Heart right ventricle (tissue), 16 donors: ENCODE measurements around the gene COL4A6. TPM values are rescaled to one million over a fixed set of nuclear protein-coding genes. Genes with fewer than 3 reads are reported as not detected.

Source experiments
- ATAC-seq, 8 donors: fragments of 200-7000 bp; cut with Tn5 transposase; one replicate each; pipeline ENCODE4 v1.9.1; 2020; ENCODE audit warnings: mild to moderate bottlenecking in 8 of 8, moderate library complexity in 8 of 8, moderate number of reproducible peaks in 1 of 8
- DNase-seq, 2 donors: peaks; one replicate each; pipeline ENCODE4 v3.0.0-alpha.2; 2020
- H3K27ac ChIP-seq, 10 donors: fragments of 200-600 bp; sonication (generic) in 2 of 10; one replicate each; pipeline versions ENCODE4 v1.5.0 to v1.8.0; 2020 to 2022; ENCODE audit warnings: mild to moderate bottlenecking in 3 of 10
- H3K27me3 ChIP-seq, 7 donors: fragments of 200-600 bp; one replicate each; pipeline ENCODE4 v1.8.0; 2021 to 2022; ENCODE audit warnings: mild to moderate bottlenecking in 2 of 7
- H3K36me3 ChIP-seq, 9 donors: fragments of 200-600 bp; sonication (generic) in 1 of 9; one replicate each; pipeline versions ENCODE4 v1.5.0 to v1.8.0; 2020 to 2022; ENCODE audit warnings: mild to moderate bottlenecking in 2 of 9
- H3K4me1 ChIP-seq, 9 donors: fragments of 200-600 bp; sonication (generic) in 1 of 9; one replicate each; pipeline versions ENCODE4 v1.5.0 to v1.8.0; 2020 to 2022; ENCODE audit warnings: mild to moderate bottlenecking in 4 of 9
- H3K4me3 ChIP-seq, 10 donors: fragments of 200-600 bp; sonication (generic) in 2 of 10; one replicate each; pipeline versions ENCODE4 v1.5.0 to v1.8.0; 2020 to 2022; ENCODE audit warnings: mild to moderate bottlenecking in 7 of 10, moderate library complexity in 2 of 10
- H3K9me3 ChIP-seq, 11 donors: fragments of 200-600 bp in 10 of 11; sonication (generic) in 2 of 11; one replicate each; pipeline versions ENCODE4 v1.5.0 to v1.8.0; 2013 to 2022; ENCODE audit warnings: mild to moderate bottlenecking in 2 of 11, control low read depth in 1 of 11, moderate library complexity in 1 of 11
- WGBS, 2 donors: extraction: QIAGEN DNeasy Blood & Tissue Kit; methylation state at CpG; one replicate each; pipeline ENCODE4 v1.1.7; 2013; ENCODE audit warnings: inconsistent platforms in 1 of 2; 5-methylcytosine and 5-hydroxymethylcytosine counted together
- intact Hi-C, 10 donors: fragments of 100-400 bp; cut with DNase I; formaldehyde crosslinking; loops; one replicate each; pipeline versions ENCODE4 v1.11.1 to v1.14.2; 2022
- polyA plus RNA-seq, 2 donors: library from polyadenylated mRNA; stranded (reverse); fragments of 200-250 nt; gene quantifications; one replicate each; pipeline ENCODE4 v1.2.3, GENCODE V29; 2013
- total RNA-seq, 10 donors: library from RNA; stranded (reverse); fragmentation: NEBNext Ultra II Directional in 3 of 10; extraction: Animal tissue kit (Norgen Biotek cat#: 25700) in 3 of 10; gene quantifications; one replicate each; pipeline versions ENCODE4 v1.2.1 to v1.2.4, GENCODE V29; 2021 to 2023
- TF ChIP-seq, protein P1 (sequence below), 9 donors: fragments of 200-600 bp; sonication (generic) in 2 of 9; IDR thresholded peaks; one replicate each; pipeline versions ENCODE4 v1.5.0 to v1.8.0; 2021 to 2022; ENCODE audit warnings: antibody characterized with exemption in 9 of 9, mild to moderate bottlenecking in 5 of 9, moderate library complexity in 1 of 9
- donor health status: Arrhythmogenic right ventricular cardiomyopathy.
- donor health status: ischemic (EF 13 %, LVEDD 7.1; RV severe dilation, severe dysfunction).
- donor health status: healthy with polysubstance abuse.
- donor health status: DM: no; HTN: yes; CAD: no.
- donor health status: DM: no; HTN: no; CAD: no.
- donor health status: ischemic (EF 25% LVEDD 6.9; RV normal size, moderate dysfunction).
- donor health status: ischemic (EF 25% LVEDD 5.7; RV mildly dilated, moderate dysfunction).
- donor health status: healthy.
- donor health status: DM: yes; HTN: yes; CAD: no.
- donor health status: Ischemic cardiomyopathy.
- donor health status: ischemic (EF 35%, LVEDD 5.7; RV mildly dilated, moderate dysfunction).
- donor health status: nonischemic (EF 11% LVEDD 7.7; RV severe dilation, severe dysfunction).
- donor health status: DM: yes; HTN: yes; CAD: no.
- donor health status: PGD.
- donor health status: ischemic (EF 29% LVEDD 5.4; RV normal size, mild dysfunction).
- donor health status: nonischemic (EF 23%, LVEDD 6.1; RV moderate dilation, normal function).

The COL4A6 gene
- total and polyA plus RNA-seq, 12 donors, result 1.7 to 10.8 (median 7.6) TPM

DNA sequence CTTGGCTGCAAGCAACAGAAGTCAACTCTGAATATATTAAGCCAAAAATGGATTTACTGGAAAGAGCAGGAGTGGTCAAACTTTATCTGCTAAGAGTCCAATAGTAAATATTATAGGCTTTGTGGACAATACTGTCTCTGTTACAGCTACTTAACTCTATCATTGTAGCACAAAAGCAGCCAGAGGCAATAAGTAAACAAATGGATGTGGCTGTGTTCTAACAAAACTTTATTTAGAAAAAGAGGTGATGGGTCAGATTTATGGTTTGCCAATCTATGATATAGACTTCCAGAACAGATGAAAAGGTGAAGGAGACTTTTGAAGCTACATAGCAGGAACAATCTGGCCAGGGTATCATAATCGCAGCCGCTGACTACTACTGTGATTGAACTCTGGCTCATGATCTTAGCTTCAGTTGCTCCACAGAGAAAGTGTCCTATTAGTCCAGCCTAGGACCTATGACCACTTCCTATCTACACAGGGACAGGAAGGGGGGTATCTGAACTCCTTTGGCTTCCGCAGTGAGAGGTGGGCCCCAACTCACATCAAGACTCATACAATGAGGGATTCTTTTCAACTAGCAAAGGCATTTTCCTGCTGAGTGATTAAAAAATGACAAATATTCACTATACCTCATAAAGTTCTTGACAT lies 191.8 kb downstream of the COL4A6 start:
- Histone ChIP-seq H3K27ac (no peak overlapping the region), H3K27me3 (peaks cover 0 to 31% (median 0%) of the 10 kb centered on the region in 7 donors), H3K4me3 (no peak overlapping the region), H3K36me3 (no peaks in the 10 kb centered on the region), H3K4me1 (no peaks in the 10 kb centered on the region), H3K9me3 (no peaks in the 10 kb centered on the region)
- no peak for DNase-seq
- WGBS, 2 donors, result 96 to 99% methylated on average over 3 of the region's 3 CpGs
- TF ChIP-seq, protein P1, sequence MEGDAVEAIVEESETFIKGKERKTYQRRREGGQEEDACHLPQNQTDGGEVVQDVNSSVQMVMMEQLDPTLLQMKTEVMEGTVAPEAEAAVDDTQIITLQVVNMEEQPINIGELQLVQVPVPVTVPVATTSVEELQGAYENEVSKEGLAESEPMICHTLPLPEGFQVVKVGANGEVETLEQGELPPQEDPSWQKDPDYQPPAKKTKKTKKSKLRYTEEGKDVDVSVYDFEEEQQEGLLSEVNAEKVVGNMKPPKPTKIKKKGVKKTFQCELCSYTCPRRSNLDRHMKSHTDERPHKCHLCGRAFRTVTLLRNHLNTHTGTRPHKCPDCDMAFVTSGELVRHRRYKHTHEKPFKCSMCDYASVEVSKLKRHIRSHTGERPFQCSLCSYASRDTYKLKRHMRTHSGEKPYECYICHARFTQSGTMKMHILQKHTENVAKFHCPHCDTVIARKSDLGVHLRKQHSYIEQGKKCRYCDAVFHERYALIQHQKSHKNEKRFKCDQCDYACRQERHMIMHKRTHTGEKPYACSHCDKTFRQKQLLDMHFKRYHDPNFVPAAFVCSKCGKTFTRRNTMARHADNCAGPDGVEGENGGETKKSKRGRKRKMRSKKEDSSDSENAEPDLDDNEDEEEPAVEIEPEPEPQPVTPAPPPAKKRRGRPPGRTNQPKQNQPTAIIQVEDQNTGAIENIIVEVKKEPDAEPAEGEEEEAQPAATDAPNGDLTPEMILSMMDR (IDR thresholded peaks at IDR 0.05), result no peak
- no peak for ATAC-seq
- intact Hi-C loops, result no loop called here

DNA sequence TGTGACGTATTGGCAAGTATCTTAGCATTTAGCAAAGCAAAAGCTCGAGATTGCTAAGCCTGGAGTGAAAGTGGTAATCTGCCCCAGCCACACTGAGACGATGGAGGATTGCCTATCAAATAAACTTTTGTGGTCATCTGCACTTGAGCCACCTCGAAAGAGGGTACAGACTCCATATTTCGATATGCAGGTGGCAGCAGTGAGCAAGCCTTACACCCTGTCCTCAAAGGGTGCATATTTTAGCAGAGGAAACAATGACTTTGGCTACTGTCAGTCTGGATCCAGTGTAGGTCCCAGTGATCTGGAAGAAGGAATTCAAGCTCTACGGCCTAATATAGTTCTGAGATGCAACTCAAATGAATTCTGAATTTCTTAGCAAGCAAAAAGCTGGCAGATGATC lies 192.8 kb downstream of the COL4A6 start:
- Histone ChIP-seq H3K36me3 (no peaks in the 10 kb centered on the region), H3K4me3 (no peak overlapping the region), H3K9me3 (no peaks in the 10 kb centered on the region), H3K27ac (no peak overlapping the region), H3K27me3 (peaks cover 0 to 37% (median 0%) of the 10 kb centered on the region in 7 donors), H3K4me1 (no peaks in the 10 kb centered on the region)
- intact Hi-C loops, result no loop called here
- no peak for ATAC-seq
- TF ChIP-seq, protein P1 (IDR thresholded peaks at IDR 0.05), result peak in 1 of 9 donors; percentile 9
- WGBS, 2 donors, result 83 to 86% methylated on average over 6 of the region's 6 CpGs
- DNase-seq, result no peak

DNA sequence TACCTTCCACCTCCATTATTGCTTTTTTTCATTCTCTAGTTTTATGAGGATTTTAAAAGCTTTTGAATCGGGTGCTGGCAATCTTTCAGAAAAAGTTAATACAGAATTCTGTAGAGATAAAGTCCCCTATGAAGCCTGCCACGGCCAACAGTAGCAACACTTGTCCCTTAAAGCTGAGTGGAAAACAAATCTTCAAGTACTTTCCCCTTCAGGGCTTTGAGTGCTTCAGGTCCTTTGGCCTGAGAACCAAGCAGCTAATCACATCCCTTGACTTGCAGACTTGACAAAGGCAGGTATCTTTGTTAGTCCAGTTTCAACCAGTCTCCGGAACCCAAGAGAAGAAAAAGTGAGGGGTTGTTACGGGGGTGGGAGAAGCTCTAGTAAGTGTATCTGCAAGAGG lies 202.2 kb downstream of the COL4A6 start:
- Histone ChIP-seq H3K27ac (no peak overlapping the region), H3K4me1 (no peaks in the 10 kb centered on the region), H3K4me3 (no peak overlapping the region), H3K27me3 (peaks cover 0 to 33% (median 0%) of the 10 kb centered on the region in 7 donors), H3K9me3 (no peaks in the 10 kb centered on the region), H3K36me3 (no peaks in the 10 kb centered on the region)
- intact Hi-C loops, result no loop called here
- 83 to 90% methylated on average over 4 of the region's 4 CpGs for WGBS, 2 donors
- TF ChIP-seq, protein P1 (IDR thresholded peaks at IDR 0.05), result no peak
- no peak for DNase-seq
- ATAC-seq, result no peak

DNA sequence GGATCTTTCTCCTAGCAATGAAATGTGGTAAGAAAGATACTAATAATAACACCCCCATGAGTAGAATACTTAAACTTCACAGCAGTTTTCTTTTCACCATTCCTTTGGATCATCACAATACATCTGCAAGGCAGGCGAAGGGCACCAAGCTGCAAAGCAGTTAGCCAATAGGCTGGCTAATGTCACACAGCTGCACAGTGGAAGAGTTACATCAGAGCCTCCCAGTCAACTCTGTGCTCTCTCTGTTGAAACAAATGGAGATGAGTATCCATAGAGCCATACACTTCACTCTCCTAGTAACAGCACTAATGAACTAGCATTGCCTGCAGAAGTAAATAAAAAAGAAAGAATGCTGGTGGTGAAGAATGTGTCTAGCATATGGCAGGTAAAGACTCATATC lies 207.6 kb downstream of the COL4A6 start:
- intact Hi-C loops, result no loop called here
- DNase-seq (no peak), ATAC-seq (no peak)
- H3K4me3 ChIP-seq, result no peak overlapping the region
- WGBS, 2 donors, result 93 to 100% methylated on average over 1 of the region's 1 CpG
- TF ChIP-seq, protein P1 (IDR thresholded peaks at IDR 0.05), result no peak
- H3K27ac ChIP-seq, result no peak overlapping the region
- H3K9me3 ChIP-seq, result no peaks in the 10 kb centered on the region
- H3K36me3 ChIP-seq, result no peaks in the 10 kb centered on the region
- H3K27me3 ChIP-seq, result peaks cover 0 to 32% (median 0%) of the 10 kb centered on the region in 7 donors
- H3K4me1 ChIP-seq, result no peaks in the 10 kb centered on the region
